ENCODE measurements around the gene GNA15.

DNA sequence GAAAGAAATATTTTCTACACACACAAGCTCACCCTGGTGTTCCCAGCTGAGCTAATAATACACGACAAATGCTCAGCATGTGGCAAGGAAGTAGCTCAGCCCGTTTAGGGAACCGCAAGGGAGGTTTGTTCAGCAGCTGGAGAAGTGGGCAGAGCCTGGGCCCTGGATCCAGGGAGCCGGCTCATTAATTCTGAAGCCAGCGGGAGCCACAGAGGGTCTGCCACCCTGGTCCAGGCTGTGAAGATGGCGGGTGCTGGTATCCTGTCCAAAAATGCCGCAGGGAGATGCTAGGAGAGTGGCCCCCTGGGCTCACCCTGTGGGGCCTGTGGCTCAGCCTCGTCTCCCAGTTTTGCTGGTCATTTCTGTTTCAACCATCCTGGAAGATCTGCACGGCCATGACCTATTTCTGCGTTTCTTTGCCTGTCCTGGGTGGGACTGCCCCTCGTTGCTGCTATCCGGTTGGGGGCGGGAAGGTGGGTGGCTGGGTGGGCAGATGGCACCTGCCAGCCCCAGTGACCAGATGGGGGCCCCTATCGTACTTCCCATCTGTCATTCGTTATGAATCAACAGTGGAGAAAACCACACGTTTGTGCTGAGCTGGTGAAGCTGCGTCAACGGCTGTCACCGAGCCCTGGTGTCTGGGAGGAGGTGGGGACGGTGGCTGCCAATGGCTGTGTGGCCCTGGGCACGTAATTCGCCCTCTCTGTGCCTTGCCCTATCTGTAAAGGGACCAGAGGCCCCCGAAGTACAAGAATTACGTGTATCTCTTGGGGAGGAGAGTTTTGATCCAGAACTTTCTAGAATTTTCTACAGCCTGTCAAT is 2.7 kb upstream of the GNA15 start:
- TF ChIP-seq, protein P1, sequence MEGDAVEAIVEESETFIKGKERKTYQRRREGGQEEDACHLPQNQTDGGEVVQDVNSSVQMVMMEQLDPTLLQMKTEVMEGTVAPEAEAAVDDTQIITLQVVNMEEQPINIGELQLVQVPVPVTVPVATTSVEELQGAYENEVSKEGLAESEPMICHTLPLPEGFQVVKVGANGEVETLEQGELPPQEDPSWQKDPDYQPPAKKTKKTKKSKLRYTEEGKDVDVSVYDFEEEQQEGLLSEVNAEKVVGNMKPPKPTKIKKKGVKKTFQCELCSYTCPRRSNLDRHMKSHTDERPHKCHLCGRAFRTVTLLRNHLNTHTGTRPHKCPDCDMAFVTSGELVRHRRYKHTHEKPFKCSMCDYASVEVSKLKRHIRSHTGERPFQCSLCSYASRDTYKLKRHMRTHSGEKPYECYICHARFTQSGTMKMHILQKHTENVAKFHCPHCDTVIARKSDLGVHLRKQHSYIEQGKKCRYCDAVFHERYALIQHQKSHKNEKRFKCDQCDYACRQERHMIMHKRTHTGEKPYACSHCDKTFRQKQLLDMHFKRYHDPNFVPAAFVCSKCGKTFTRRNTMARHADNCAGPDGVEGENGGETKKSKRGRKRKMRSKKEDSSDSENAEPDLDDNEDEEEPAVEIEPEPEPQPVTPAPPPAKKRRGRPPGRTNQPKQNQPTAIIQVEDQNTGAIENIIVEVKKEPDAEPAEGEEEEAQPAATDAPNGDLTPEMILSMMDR (IDR thresholded peaks at IDR 0.05) = no peak
- no peak for TF ChIP-seq EP300 (IDR thresholded peaks at IDR 0.05)

All from sigmoid colon (tissue), 4 donors.